Measurements from ENCODE around the gene TSPAN33.

The TSPAN33 gene

GRCh38 chr7:129136887-129137642 lies 7.4 kb upstream of the TSPAN33 start:
- DNase-seq (ENCODE audit: low read depth), result no peak

GRCh38 chr7:129143724-129144094 lies 798 bp upstream of the TSPAN33 start:
- DNase-seq (ENCODE audit: low read depth), result no peak

- no peak for DNase-seq (ENCODE audit: low read depth)
Observed at GRCh38 chr7:129144834-129145668, 544 bp downstream of the TSPAN33 start.

- DNase-seq (ENCODE audit: low read depth), result no peak
Observed at GRCh38 chr7:129146237-129146979, 1.9 kb downstream of the TSPAN33 start.

GRCh38 chr7:129147731-129148130 lies 3.2 kb downstream of the TSPAN33 start:
- DNase-seq (ENCODE audit: low read depth), result no peak

- DNase-seq (ENCODE audit: low read depth), result no peak
Observed at GRCh38 chr7:129149511-129149910, 5.0 kb downstream of the TSPAN33 start.

- no peak for DNase-seq (ENCODE audit: low read depth)
Observed at GRCh38 chr7:129150199-129150996, 5.9 kb downstream of the TSPAN33 start.

GRCh38 chr7:129157651-129158050 lies 13.1 kb downstream of the TSPAN33 start:
- no peak for DNase-seq (ENCODE audit: low read depth)

- no peak for DNase-seq (ENCODE audit: low read depth)
Observed at GRCh38 chr7:129159539-129159938, 15.0 kb downstream of the TSPAN33 start.

GRCh38 chr7:129160161-129160905 lies 15.8 kb downstream of the TSPAN33 start:
- DNase-seq (ENCODE audit: low read depth), result no peak

- no peak for DNase-seq (ENCODE audit: low read depth)
Observed at GRCh38 chr7:129161524-129162225, 17.2 kb downstream of the TSPAN33 start.

- DNase-seq (ENCODE audit: low read depth), result no peak
Observed at GRCh38 chr7:129162732-129163131, 18.2 kb downstream of the TSPAN33 start.

- no peak for DNase-seq (ENCODE audit: low read depth)
Observed at GRCh38 chr7:129163875-129164544, 19.5 kb downstream of the TSPAN33 start.

GRCh38 chr7:129166745-129167144 lies 22.2 kb downstream of the TSPAN33 start:
- DNase-seq (ENCODE audit: low read depth), result no peak

- DNase-seq (ENCODE audit: low read depth), result no peak
Observed at GRCh38 chr7:129167817-129168216, 23.3 kb downstream of the TSPAN33 start.

- no peak for DNase-seq (ENCODE audit: low read depth)
Observed at GRCh38 chr7:129168231-129169021, 23.9 kb downstream of the TSPAN33 start.

GRCh38 chr7:129169171-129169671 lies 24.7 kb downstream of the TSPAN33 start:
- DNase-seq (ENCODE audit: low read depth), result no peak

- DNase-seq (ENCODE audit: low read depth), result no peak
Observed at GRCh38 chr7:129169686-129170440, 25.4 kb downstream of the TSPAN33 start.
